Thoracic aorta (tissue), 2 donors: ENCODE results near the gene AGER. TPM values are rescaled to one million over a fixed set of nuclear protein-coding genes. Genes with fewer than 3 reads are reported as not detected.
"Not testable (repeated sequence)": the region's sequence is repeated elsewhere in the genome, so short reads cannot be mapped to it uniquely, and the experiment has no call there.

ENCODE experiments used
- ATAC-seq: fragments of 150-250 bp; one replicate; pipeline ENCODE4 v1.8.0; 2017; ENCODE audit warnings: low read depth; ENCODE audit not compliant: insufficient number of reproducible peaks, low FRiP score
- DNase-seq: peaks from one replicate; pipeline ENCODE4 v3.0.0-alpha.2; 2020; ENCODE audit warnings: low spot score
- H3K27ac ChIP-seq, 2 donors: fragments of 200-600 bp; sonication (generic); 1 replicate in 1 of 2; 2 replicates in 1 of 2; pipeline ENCODE4 v1.5.1; 2016; ENCODE audit warnings: mild to moderate bottlenecking in 2 of 2, moderate library complexity in 2 of 2
- H3K27me3 ChIP-seq: fragments of 200-600 bp; sonication (generic); replicated peaks from 2 replicates; pipeline ENCODE4 v1.6.0; 2016; ENCODE audit warnings: mild to moderate bottlenecking; ENCODE audit not compliant: insufficient read depth
- H3K36me3 ChIP-seq: fragments of 200-600 bp; sonication (generic); one replicate; pipeline ENCODE4 v1.5.1; 2016
- H3K4me1 ChIP-seq, 2 donors: fragments of 200-600 bp; sonication (generic); 1 replicate in 1 of 2; 2 replicates in 1 of 2; pipeline versions ENCODE4 v1.5.1 to v1.6.0; 2016; ENCODE audit warnings: low read depth in 2 of 2, mild to moderate bottlenecking in 1 of 2; ENCODE audit not compliant: control insufficient read depth in 1 of 2
- H3K4me3 ChIP-seq: fragments of 200-600 bp; sonication (generic); 2 replicates; pipeline ENCODE4 v1.5.1; 2016; ENCODE audit warnings: mild to moderate bottlenecking
- H3K9me3 ChIP-seq: fragments of 200-600 bp; sonication (generic); 2 replicates; pipeline ENCODE4 v1.5.1; 2016
- total RNA-seq, 2 donors: library from RNA; depleted of rRNA; stranded (reverse); fragments of >200 nt; gene quantifications; one replicate each; pipeline versions ENCODE4 v1.1.0 to v1.2.3, GENCODE V29; 2016
- TF ChIP-seq, protein P1 (sequence below): fragments of 200-600 bp; sonication (generic); IDR thresholded peaks from one replicate; pipeline ENCODE4 v1.5.1; 2019; ENCODE audit warnings: antibody characterized with exemption

The AGER gene
- total RNA-seq, 2 donors from 2014 or later, result 1.8 to 3.8 TPM

DNA sequence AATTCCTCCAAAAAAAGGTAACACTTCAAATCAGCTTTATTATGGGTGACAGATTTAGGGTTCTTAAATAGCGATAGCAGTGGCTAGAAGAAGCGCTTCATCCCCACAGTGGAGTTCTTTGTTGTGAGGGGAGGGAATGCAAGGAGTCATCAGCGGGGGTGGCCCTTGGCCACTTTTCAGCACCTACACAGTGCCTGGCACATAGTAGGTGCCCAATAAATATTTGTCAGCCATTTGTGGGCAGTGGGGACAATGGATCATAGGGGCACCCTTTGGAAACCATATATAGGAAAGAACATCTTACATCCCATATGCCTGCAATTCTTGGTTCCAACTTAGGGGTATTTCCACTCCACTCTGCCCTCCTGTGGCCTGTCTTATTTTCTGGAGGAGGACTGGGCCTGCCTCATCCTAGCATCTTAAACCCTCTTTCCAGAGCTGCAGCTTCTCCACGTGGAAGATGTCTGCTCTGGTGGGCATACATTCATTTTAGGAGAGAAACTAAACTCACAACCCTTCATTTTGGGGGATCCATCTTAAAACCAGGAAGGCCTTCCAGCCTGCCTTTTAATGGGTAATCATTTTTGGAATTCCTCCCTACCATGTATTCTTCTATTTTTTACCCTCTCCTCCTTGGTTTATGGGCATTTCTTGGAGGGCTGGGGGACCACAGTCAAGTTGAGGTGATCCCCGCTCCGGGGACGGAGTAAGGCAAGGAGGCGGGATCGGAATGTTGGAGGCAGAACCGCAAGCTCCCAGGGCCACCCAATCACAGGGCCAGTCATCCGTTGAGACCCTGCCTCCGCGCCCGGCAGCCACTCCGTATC, 11.0 kb upstream of the AGER start:
- Histone ChIP-seq H3K4me3 (peak overlapping the region; percentile 66), H3K27me3 (no peaks in the 10 kb centered on the region), H3K4me1 (peaks cover 17 to 27% of the 10 kb centered on the region in 2 donors), H3K36me3 (no peaks in the 10 kb centered on the region), H3K27ac (peak overlapping the region; percentile 84 to 100), H3K9me3 (no peaks in the 10 kb centered on the region)
- DNase-seq (no peak), ATAC-seq (no peak)
- TF ChIP-seq, protein P1, sequence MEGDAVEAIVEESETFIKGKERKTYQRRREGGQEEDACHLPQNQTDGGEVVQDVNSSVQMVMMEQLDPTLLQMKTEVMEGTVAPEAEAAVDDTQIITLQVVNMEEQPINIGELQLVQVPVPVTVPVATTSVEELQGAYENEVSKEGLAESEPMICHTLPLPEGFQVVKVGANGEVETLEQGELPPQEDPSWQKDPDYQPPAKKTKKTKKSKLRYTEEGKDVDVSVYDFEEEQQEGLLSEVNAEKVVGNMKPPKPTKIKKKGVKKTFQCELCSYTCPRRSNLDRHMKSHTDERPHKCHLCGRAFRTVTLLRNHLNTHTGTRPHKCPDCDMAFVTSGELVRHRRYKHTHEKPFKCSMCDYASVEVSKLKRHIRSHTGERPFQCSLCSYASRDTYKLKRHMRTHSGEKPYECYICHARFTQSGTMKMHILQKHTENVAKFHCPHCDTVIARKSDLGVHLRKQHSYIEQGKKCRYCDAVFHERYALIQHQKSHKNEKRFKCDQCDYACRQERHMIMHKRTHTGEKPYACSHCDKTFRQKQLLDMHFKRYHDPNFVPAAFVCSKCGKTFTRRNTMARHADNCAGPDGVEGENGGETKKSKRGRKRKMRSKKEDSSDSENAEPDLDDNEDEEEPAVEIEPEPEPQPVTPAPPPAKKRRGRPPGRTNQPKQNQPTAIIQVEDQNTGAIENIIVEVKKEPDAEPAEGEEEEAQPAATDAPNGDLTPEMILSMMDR, result peak; percentile 38

DNA sequence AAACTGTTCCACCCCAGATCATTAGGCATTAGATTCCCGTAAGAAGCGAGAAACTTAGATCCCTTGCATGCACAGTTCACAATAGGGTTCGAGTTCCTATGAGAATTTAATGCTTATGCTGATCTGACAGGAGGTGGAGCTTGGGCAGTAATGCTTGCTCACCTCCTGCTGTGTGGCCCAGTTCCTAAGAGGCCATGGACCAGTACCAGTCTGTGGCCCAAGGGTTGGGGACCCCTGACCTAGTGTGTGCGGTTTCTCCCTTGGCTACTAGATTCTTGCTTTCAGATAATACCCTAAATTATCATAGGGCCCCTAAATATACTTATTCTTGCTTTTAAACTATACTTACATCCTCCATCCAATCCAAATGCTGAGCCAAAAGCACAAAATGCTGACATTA, 10.3 kb upstream of the AGER start:
- Histone ChIP-seq H3K36me3 (no peaks in the 10 kb centered on the region), H3K4me1 (peaks cover 17 to 27% of the 10 kb centered on the region in 2 donors), H3K27ac (peak overlapping the region; percentile 84 to 100), H3K27me3 (no peaks in the 10 kb centered on the region), H3K9me3 (no peaks in the 10 kb centered on the region), H3K4me3 (no peak overlapping the region)
- TF ChIP-seq, protein P1, result no peak
- DNase-seq, result no peak
- ATAC-seq, result no peak

DNA sequence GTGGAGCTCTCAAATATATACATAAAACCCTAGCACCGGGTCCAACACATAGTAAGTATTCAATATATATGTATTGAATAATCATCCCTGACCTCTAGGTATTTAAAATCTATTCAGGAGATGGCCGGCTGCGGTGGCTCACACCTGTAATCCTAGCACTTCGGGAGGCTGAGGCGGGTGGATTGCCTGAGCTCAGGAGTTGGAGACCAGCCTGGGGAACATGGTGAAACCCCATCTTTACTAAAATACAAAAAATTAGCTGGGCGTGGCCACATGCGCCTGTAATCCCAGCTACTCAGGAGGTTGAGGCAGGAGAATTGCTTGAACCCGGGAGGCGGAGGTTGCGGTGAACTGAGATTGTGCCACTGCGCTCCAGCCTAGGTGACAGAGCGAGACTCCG, 9.0 kb upstream of the AGER start:
- DNase-seq, H3K9me3 ChIP-seq, H3K36me3 ChIP-seq, ATAC-seq, H3K27me3 ChIP-seq: not testable (repeated sequence)
- H3K4me3 ChIP-seq, result peak overlapping the region; percentile 86
- H3K27ac ChIP-seq, result peak overlapping the region in 1 of 2 donors; percentile 97
- peaks cover 24 to 38% of the 10 kb centered on the region in 2 donors for H3K4me1 ChIP-seq

DNA sequence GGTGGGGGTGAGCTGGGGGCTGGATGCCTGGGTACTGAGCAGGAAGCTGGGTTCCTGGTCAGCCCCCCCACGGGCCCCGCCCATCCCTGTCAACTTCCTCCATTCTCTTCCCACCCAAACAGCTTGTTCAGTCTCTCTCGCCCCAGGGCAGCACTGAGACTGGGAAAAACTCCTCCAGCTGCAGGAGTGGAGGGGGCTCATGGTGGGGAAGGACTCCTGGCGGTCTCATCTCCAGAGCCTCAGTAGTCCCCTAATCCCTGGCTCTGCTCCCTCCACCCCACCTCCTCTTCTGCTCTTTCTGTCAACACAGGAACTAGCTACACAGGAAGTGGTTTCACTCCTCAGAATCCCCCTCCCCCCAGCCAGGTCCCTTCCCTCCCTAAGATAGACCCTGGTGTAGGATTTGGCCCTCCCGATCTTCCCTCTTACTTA, 8.6 kb upstream of the AGER start, which contains the start of gene GPSM3:
Gene GPSM3, minus strand, starts transcription at position 36 of the 432 bp plus-strand sequence. CDS start 130 bp downstream, outside the sequence.
- no peaks in the 10 kb centered on the region for H3K27me3 ChIP-seq
- H3K4me3 ChIP-seq, result peak within 1 kb of the TSS; percentile 86
- ATAC-seq, result no peak
- H3K27ac ChIP-seq, result peak within 1 kb of the TSS; percentile 91 to 97
- no peaks in the 10 kb centered on the region for H3K9me3 ChIP-seq
- no peak for DNase-seq
- TF ChIP-seq, protein P1, result no peak
- H3K36me3 ChIP-seq, result peaks cover 3% of the 10 kb centered on the region
- H3K4me1 ChIP-seq, result peaks cover 24 to 43% of the 10 kb centered on the region in 2 donors

DNA sequence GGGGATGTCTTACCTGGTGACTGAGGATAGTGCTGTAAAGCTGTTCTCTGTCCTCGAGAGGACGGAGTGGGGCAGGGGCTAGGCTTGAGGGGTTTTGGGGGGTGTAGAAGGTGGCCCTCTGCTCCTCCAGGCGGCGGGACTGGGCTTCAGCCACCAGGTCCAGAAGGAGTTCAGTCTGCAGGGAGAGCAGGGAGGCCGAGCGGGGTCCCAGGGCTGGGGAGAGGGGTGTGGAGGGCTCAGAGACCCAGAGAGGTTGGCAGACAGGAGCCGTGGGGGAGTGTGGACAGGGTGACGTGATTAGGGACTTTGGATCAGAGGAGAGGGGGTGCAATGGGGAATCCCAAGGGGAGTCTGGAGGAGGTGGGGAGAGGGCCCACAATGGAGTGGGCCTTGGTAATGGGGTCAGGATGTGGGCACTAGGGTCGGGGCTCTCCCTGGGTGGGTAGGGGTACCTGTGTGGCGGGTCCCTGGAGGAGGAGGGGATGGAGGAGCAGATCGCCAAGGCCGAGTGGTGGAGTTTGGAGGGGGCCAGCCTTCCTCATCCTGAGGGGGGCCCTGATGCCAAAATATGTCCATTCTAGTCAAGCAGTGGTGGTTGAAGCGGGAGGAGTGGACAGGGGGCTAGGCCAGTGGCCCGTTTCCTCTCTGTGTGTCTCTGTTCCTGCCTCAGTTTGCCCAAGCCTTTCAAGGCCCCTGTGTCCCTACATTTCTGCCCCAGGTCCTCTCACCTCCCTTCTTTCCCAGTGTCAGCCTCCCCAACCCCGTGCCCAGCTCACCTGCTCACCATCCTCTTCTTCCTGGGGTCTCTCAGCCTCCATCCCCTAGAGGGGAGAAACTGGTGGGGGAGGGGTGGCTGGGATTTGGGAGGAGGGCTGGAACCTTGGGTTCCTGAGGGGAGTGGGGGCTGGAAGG, 7.9 kb upstream of the AGER start:
- Histone ChIP-seq H3K4me1 (peaks cover 19 to 44% of the 10 kb centered on the region in 2 donors), H3K9me3 (no peaks in the 10 kb centered on the region), H3K36me3 (peaks cover 9% of the 10 kb centered on the region), H3K4me3 (peak overlapping the region; percentile 86), H3K27ac (peak overlapping the region; percentile 5 to 97), H3K27me3 (no peaks in the 10 kb centered on the region)
- DNase-seq, result no peak
- no peak for ATAC-seq
- TF ChIP-seq, protein P1, result no peak
